ENCODE measurements around the gene PIK3R3. TPM values are rescaled to one million over a fixed set of nuclear protein-coding genes. Genes with fewer than 3 reads are reported as not detected.
A peak's percentile ranks its signal among the peaks of the same experiment; 100 is the strongest.

Gene PIK3R3
- total RNA-seq, 1 experiment from 2014 or later, result 36.3 TPM

DNA sequence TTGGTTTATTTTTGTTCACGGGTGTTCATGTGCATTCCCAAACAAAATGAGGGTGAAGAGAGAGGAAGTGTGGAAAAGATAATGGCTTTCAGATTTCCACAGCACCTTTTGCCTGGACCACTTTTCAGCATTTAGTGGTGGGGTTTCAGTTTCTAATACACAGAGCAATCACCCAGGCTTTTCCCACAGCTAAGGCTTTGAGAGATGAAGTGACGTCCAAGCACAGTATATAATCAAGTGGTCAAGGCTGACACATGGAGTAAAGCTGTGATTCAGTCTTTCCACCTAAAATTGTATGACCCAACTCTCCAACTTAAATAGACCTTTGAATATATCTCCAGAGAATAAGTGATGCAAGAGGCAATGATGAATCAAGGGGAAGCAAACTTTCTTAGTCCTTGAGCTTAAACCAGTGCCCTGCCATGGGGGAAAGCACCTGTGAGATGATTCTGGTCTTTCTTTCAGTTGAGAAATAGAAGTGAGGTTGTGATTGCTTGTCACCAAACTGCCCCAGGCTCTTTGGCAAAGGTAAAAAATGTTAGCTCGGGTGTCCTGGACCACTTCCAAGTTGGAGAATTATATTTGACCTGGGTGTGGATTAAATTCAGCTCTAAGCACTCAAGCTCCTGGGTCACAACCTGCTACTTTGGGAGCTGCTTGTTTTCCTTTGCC, 2.4 kb upstream of the PIK3R3 start:
- Histone ChIP-seq H3K4me3 (ENCODE audit: low read depth in 2 of 2, low read length in 2 of 2) (no peak overlapping the region), H3K36me3 (ENCODE audit: control insufficient read depth, insufficient read depth, low read length) (no peaks in the 10 kb centered on the region), H3K27me3 (ENCODE audit: control insufficient read depth, insufficient read depth, low read length) (no peaks in the 10 kb centered on the region), H3K27ac (ENCODE audit: low read length) (peak overlapping the region; percentile 98; the same call in 1 of the 2 replicates), H3K4me1 (ENCODE audit: control insufficient read depth, insufficient read depth, low read length) (peaks cover 16% of the 10 kb centered on the region), H3K9me3 (ENCODE audit: control insufficient read depth, insufficient read depth, low read depth, low read length) (no peaks in the 10 kb centered on the region)
- ChIA-PET CTCF (no interaction called here), POLR2A (interaction anchor here (0.5 kb wide), 1 partner anchor 1700 kb away, joined by 5 read pairs; no protein-coding TSS in a partner anchor)
- in situ Hi-C loops (cut with HindIII; ENCODE audit: low pct_unique_long_range_greater_than_20kb, low sequenced_read_pairs), result no loop called here
- BruUV-seq (replicated peaks), result no TSS peak
- TF ChIP-seq POLR2AphosphoS5 (IDR thresholded peaks at IDR 0.05; ENCODE audit: low read depth, low read length) (no peak), TCF7L2 (IDR thresholded peaks at IDR 0.05; ENCODE audit: low read depth, low read length) (no peak), REST (IDR thresholded peaks at IDR 0.05; ENCODE audit: insufficient read depth in 1 of 2, low read depth in 2 of 2, low read length in 1 of 2) (no peak), SIN3A (IDR thresholded peaks at IDR 0.05; ENCODE audit: borderline replicate concordance, insufficient read depth, low read depth, low read length) (no peak), CTCF (IDR thresholded peaks at IDR 0.05) (no peak)
- DNase-seq (ENCODE audit: low read depth, low spot score) (no peak), ATAC-seq (no peak)
- intact Hi-C loops (cut with micrococcal nuclease; ENCODE audit: unreplicated experiment), result no loop called here

GRCh38 chr1:46133781-46134350, 1.4 kb upstream of the PIK3R3 start:
- ATAC-seq (no peak), DNase-seq (ENCODE audit: low read depth, low spot score) (no peak)
- no TSS peak for BruUV-seq (replicated peaks)
- intact Hi-C loops (cut with micrococcal nuclease; ENCODE audit: unreplicated experiment), result no loop called here
- CTCF ChIA-PET, result no interaction called here
- Histone ChIP-seq H3K4me1 (ENCODE audit: control insufficient read depth, insufficient read depth, low read length) (peaks cover 22% of the 10 kb centered on the region), H3K9me3 (ENCODE audit: control insufficient read depth, insufficient read depth, low read depth, low read length) (no peaks in the 10 kb centered on the region), H3K27me3 (ENCODE audit: control insufficient read depth, insufficient read depth, low read length) (no peaks in the 10 kb centered on the region), H3K27ac (ENCODE audit: low read length) (peak overlapping the region; percentile 98), H3K36me3 (ENCODE audit: control insufficient read depth, insufficient read depth, low read length) (no peaks in the 10 kb centered on the region), H3K4me3 (ENCODE audit: low read depth in 2 of 2, low read length in 2 of 2) (peak overlapping the region; percentile 96 to 99)
- in situ Hi-C loops (cut with HindIII; ENCODE audit: low pct_unique_long_range_greater_than_20kb, low sequenced_read_pairs), result no loop called here
- TF ChIP-seq CTCF (IDR thresholded peaks at IDR 0.05) (no peak), POLR2AphosphoS5 (IDR thresholded peaks at IDR 0.05; ENCODE audit: low read depth, low read length) (no peak), REST (IDR thresholded peaks at IDR 0.05; ENCODE audit: insufficient read depth in 1 of 2, low read depth in 2 of 2, low read length in 1 of 2) (no peak), SIN3A (IDR thresholded peaks at IDR 0.05; ENCODE audit: borderline replicate concordance, insufficient read depth, low read depth, low read length) (no peak), TCF7L2 (IDR thresholded peaks at IDR 0.05; ENCODE audit: low read depth, low read length) (no peak)
- POLR2A ChIA-PET, result no interaction called here

Measured in Panc1 (cell line).